ENCODE measurements around the gene SLC12A7.

DNA sequence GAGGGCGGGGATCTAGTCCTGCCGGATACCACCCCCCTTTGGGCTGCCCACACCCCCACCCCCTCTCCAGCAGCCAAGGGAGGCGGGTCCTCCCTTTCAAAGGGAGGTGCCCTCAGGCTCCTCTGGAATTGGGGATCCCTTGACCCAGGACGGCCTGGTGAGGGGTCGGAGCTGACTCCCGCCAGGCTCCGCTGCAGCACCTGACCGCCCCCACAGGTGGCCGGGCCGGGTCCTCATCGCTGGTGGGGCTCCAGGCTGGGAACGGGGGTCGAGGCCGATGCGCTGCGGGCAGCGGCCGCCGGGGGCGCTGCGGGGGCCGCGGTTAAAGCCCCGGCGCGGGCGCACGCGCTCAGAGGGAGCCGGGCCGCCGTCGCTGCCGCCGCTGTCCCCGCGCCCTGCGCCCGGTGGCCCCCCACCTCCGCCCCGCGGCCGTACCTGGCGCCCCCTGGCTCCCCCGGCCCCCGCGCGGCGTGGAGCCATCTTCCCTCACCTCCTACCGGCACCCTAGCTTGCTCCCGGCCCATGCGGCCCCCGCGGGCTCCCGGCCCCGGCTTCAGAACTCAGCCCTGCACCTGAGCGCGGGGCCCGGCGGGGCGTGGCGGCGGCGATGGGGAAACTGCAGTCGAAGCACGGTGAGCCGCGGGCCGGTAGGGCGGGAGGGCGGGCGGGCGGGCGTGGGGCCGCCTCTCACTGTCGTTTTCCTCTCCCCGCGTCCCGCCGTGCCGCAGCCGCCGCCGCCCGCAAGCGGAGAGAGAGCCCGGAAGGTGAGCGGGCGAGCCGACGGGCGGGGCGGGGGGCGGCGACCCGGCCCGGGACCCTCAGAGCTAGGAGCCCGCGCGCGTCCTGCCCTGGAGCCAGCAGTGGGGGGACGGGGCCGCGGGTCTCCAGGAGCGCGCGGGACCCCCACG, 103.2 kb downstream of the SLC12A7 start, which contains the start of gene NKD2:
- TF ChIP-seq POLR2A (IDR thresholded peaks at IDR 0.05) (no peak), POLR2AphosphoS5 (IDR thresholded peaks at IDR 0.05) (no peak), EP300 (IDR thresholded peaks at IDR 0.05) (no peak)
- TF ChIP-seq, protein P1, sequence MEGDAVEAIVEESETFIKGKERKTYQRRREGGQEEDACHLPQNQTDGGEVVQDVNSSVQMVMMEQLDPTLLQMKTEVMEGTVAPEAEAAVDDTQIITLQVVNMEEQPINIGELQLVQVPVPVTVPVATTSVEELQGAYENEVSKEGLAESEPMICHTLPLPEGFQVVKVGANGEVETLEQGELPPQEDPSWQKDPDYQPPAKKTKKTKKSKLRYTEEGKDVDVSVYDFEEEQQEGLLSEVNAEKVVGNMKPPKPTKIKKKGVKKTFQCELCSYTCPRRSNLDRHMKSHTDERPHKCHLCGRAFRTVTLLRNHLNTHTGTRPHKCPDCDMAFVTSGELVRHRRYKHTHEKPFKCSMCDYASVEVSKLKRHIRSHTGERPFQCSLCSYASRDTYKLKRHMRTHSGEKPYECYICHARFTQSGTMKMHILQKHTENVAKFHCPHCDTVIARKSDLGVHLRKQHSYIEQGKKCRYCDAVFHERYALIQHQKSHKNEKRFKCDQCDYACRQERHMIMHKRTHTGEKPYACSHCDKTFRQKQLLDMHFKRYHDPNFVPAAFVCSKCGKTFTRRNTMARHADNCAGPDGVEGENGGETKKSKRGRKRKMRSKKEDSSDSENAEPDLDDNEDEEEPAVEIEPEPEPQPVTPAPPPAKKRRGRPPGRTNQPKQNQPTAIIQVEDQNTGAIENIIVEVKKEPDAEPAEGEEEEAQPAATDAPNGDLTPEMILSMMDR (IDR thresholded peaks at IDR 0.05), result peak; percentile 63 to 74

Data from suprapubic skin (tissue), 4 donors.